K562 (cell line): Measurements from ENCODE around the gene MPZL1. TPM values are rescaled to one million over a fixed set of nuclear protein-coding genes. Genes with fewer than 3 reads are reported as not detected.

Source experiments
- ATAC-seq: fragments of 200-7000 bp; cut with Tn5 transposase; 3 replicates; pipeline ENCODE4 v1.9.1; 2020; ENCODE audit warnings: moderate library complexity
- BruUV-seq: library from RNA; stranded (reverse); fragments of 400-500 nt; replicated peaks from 2 replicates; lab custom pipeline; 2021; lab: Mats Ljungman, UMichigan
- CTCF ChIA-PET: fragments of 300-600 bp; formaldehyde crosslinking; extraction: SDS; loops from one replicate; lab custom pipeline; 2021; ENCODE audit warnings: low intra/inter-chr PET ratio; lab: Yijun Ruan, JAX
- POLR2A ChIA-PET: fragments of 300-600, 350-650 bp; sonication (Branson Sonifier 250); formaldehyde crosslinking; extraction: SDS; loops from one replicate; lab custom pipeline; 2021; ENCODE audit warnings: antibody characterized with exemption, inconsistent platforms; lab: Yijun Ruan, JAX
- DNase-seq, 4 experiments: peaks; one replicate each; pipeline versions ENCODE4 v3.0.0 to v3.0.0-alpha.2; 2011 to 2018; ENCODE audit warnings: low spot score in 3 of 4, mixed read lengths in 3 of 4; ENCODE audit errors: extremely low read depth in 1 of 4
- FAIRE-seq: peaks from 2 replicates; lab custom pipeline; 2011; peaks lifted over from hg19 to GRCh38; lab: Jason Lieb, UNC
- H2AFZ ChIP-seq: 2 replicates; pipeline ENCODE4 v1.6.0; 2011; ENCODE audit warnings: low read depth, low read length, control low read depth, inconsistent platforms
- H3K27ac ChIP-seq: fragments of 200-600 bp; 3 replicates; pipeline ENCODE4 v1.8.0; 2011; ENCODE audit warnings: low read depth, mild to moderate bottlenecking, control low read depth, inconsistent platforms, low read length, moderate library complexity, mixed read lengths; ENCODE audit errors: extremely low read depth
- H3K27me3 ChIP-seq, 2 experiments: fragments of 300-600 bp in 1 of 2; 2 replicates in 1 of 2; 3 replicates in 1 of 2; pipeline versions ENCODE4 v1.6.0 to v1.8.0; 2011; ENCODE audit warnings: inconsistent platforms in 2 of 2, low read length in 2 of 2, mild to moderate bottlenecking in 1 of 2, mixed read lengths in 1 of 2, moderate library complexity in 1 of 2; ENCODE audit not compliant: control insufficient read depth in 2 of 2, insufficient read depth in 2 of 2
- H3K36me3 ChIP-seq: fragments of 300-600 bp; 3 replicates; pipeline ENCODE4 v1.8.0; 2011; ENCODE audit warnings: mild to moderate bottlenecking, low read length, inconsistent platforms; ENCODE audit not compliant: control insufficient read depth, insufficient read depth
- H3K4me1 ChIP-seq, 2 experiments: fragments of 200-600 bp in 1 of 2; replicated peaks in 1 of 2; 2 replicates in 1 of 2; 3 replicates in 1 of 2; pipeline versions ENCODE4 v1.5.1 to v1.8.0; 2011; ENCODE audit warnings: inconsistent platforms in 2 of 2, low read length in 2 of 2, mild to moderate bottlenecking in 1 of 2, mixed read lengths in 1 of 2, moderate library complexity in 1 of 2; ENCODE audit not compliant: control insufficient read depth in 2 of 2, insufficient read depth in 2 of 2
- H3K4me2 ChIP-seq: 2 replicates; pipeline ENCODE4 v1.6.1; 2011; ENCODE audit warnings: low read length, control low read depth, inconsistent platforms, mixed read lengths; ENCODE audit not compliant: insufficient read depth
- H3K4me3 ChIP-seq: fragments of 200-600 bp; sonication (generic), shearing (Covaris generic); 2 replicates; pipeline ENCODE4 v1.5.1; 2016; ENCODE audit warnings: control low read depth, inconsistent platforms
- H3K79me2 ChIP-seq: fragments of 200-600 bp; 3 replicates; pipeline ENCODE4 v1.8.0; 2011; ENCODE audit warnings: low read length, inconsistent platforms; ENCODE audit not compliant: control insufficient read depth, insufficient read depth
- H3K9ac ChIP-seq, 2 experiments: 2 replicates each; pipeline versions ENCODE4 v1.6.0 to v1.6.1; 2011; ENCODE audit warnings: low read depth in 2 of 2, low read length in 2 of 2, control low read depth in 1 of 2, inconsistent platforms in 1 of 2, mild to moderate bottlenecking in 1 of 2, mixed read lengths in 1 of 2; ENCODE audit not compliant: insufficient read depth in 1 of 2
- H3K9me1 ChIP-seq: one replicate; pipeline ENCODE4 v1.6.0; 2011; ENCODE audit warnings: inconsistent platforms, mild to moderate bottlenecking, low read length, moderate library complexity; ENCODE audit not compliant: control insufficient read depth, insufficient read depth
- H3K9me3 ChIP-seq: replicated peaks from 2 replicates; pipeline ENCODE4 v1.5.1; 2011; ENCODE audit warnings: low read depth, low read length, inconsistent platforms; ENCODE audit not compliant: control insufficient read depth, insufficient read depth
- H4K20me1 ChIP-seq: replicated peaks from 2 replicates; pipeline ENCODE4 v1.6.1; 2011; ENCODE audit warnings: low read length, inconsistent platforms, mixed read lengths; ENCODE audit not compliant: control insufficient read depth, insufficient read depth
- CHD1 ChIP-seq: fragments of 200-600 bp; sonication (generic); IDR thresholded peaks from one replicate; pipeline ENCODE4 v1.6.1; 2012; ENCODE audit warnings: mild to moderate bottlenecking, moderate library complexity, low read length, inconsistent platforms
- IRF2 ChIP-seq: sonication (generic); formaldehyde crosslinking; IDR thresholded peaks from 2 replicates; pipeline ENCODE4 v1.8.1; 2022; ENCODE audit warnings: mild to moderate bottlenecking, missing genetic modification reagents
- MCM3 ChIP-seq: fragments of 450-650 bp; IDR thresholded peaks from 2 replicates; pipeline ENCODE4 v1.6.1; 2016
- PHB ChIP-seq: fragments of 250-450 bp; sonication (Bioruptor Pico); IDR thresholded peaks from 2 replicates; pipeline ENCODE4 v1.5.0; 2021
- POLR2B ChIP-seq: fragments of 450-650 bp; IDR thresholded peaks from 2 replicates; pipeline ENCODE4 v1.6.1; 2018; ENCODE audit warnings: low read depth; ENCODE audit not compliant: partially characterized antibody
- POLR3G ChIP-seq: IDR thresholded peaks from 2 replicates; pipeline ENCODE4 v1.6.1; 2011; ENCODE audit not compliant: insufficient read length, insufficient replicate concordance; ENCODE audit errors: extremely low read depth
- RBM22 ChIP-seq: fragments of 200-400 bp; formaldehyde crosslinking; IDR thresholded peaks from 2 replicates; pipeline ENCODE4 v1.6.1; 2018; ENCODE audit warnings: low read length, low read depth; ENCODE audit not compliant: poor library complexity, severe bottlenecking
- SRSF1 ChIP-seq: fragments of 200-400 bp; formaldehyde crosslinking; IDR thresholded peaks from 2 replicates; pipeline ENCODE4 v1.6.1; 2017; ENCODE audit warnings: mild to moderate bottlenecking, low read depth, low read length, moderate library complexity
- ZBTB49 ChIP-seq: sonication (generic); formaldehyde crosslinking; IDR thresholded peaks from 2 replicates; pipeline ENCODE4 v1.8.0; 2022; ENCODE audit warnings: missing genetic modification reagents, mild to moderate bottlenecking, borderline replicate concordance
- ZSCAN29 ChIP-seq: fragments of 450-650 bp; IDR thresholded peaks from 2 replicates; pipeline ENCODE4 v1.6.1; 2017
- WGBS: fragments of 100-300 bp; shearing (Covaris generic); methylation state at CpG from one replicate; pipeline ENCODE4 v1.1.6; 2016; ENCODE audit warnings: low coverage, mixed read lengths; ENCODE audit not compliant: insufficient coverage; ENCODE audit errors: missing lambda C conversion rate; 5-methylcytosine and 5-hydroxymethylcytosine counted together
- in situ Hi-C: fragments of 300-500 bp; cut with MboI; formaldehyde crosslinking; loops from 4 replicates; pipeline ENCODE4 v1.15.0; 2018; ENCODE audit warnings: inconsistent platforms, mixed read lengths
- intact Hi-C: fragments of 100-400 bp; cut with micrococcal nuclease; formaldehyde crosslinking; loops from 2 replicates; pipeline ENCODE4 v1.14.2; 2022
- polyA plus RNA-seq, 8 experiments: library from polyadenylated mRNA; depleted of rRNA in 4 of 8; stranded (reverse) in 5 of 8; unstranded in 3 of 8; fragments of >200 nt; fragmentation: Nextera tagmentation in 2 of 8; fragmentation: Illumina TruSeq in 1 of 8; extraction: Ambion mirVana in 2 of 8; extraction: Trizol in 1 of 8; gene quantifications; 2 replicates each; pipeline versions ENCODE4 v1.2.1 to v1.2.3, GENCODE V29; 2011 to 2014; ENCODE audit warnings: inconsistent platforms in 1 of 8, missing spikeins in 1 of 8
- total RNA-seq, 7 experiments: library from RNA; depleted of rRNA in 6 of 7; stranded (reverse); fragments of >200 nt in 6 of 7; fragmentation: Illumina TruSeq in 2 of 7; extraction: Trizol in 2 of 7; gene quantifications; 2 replicates each; pipeline versions ENCODE4 v1.2.1 to v1.2.3, GENCODE V29; 2011 to 2021; ENCODE audit warnings: low replicate concordance in 1 of 7
- TF ChIP-seq, protein P1 (sequence below): sonication (generic); formaldehyde crosslinking; IDR thresholded peaks from 2 replicates; pipeline ENCODE4 v1.8.0; 2023; ENCODE audit warnings: missing genetic modification reagents, mild to moderate bottlenecking, borderline replicate concordance

Gene MPZL1
- total and polyA plus RNA-seq, 9 of the 15 experiments (the other 6 are each of a cell fraction or from before 2014, with no cell fraction given): 14.5 to 153 (median 66.5) TPM

GRCh38 chr1:167722152-167722869, 529 bp downstream of the MPZL1 start:
- peak overlapping the region; percentile 86 for H3K4me2 ChIP-seq
- peaks cover 10% of the 10 kb centered on the region; the same call in 1 of the 3 replicates for H3K36me3 ChIP-seq
- H4K20me1 ChIP-seq: peaks cover 10% of the 10 kb centered on the region; the same call in 1 of the 2 replicates
- H3K79me2 ChIP-seq: peaks cover 50% of the 10 kb centered on the region
- H3K9me1 ChIP-seq: peaks cover 7% of the 10 kb centered on the region
- FAIRE-seq: no peak
- ChIA-PET POLR2A (interaction anchor here (0.7 to 1.4 kb wide), 7 partner anchors 12 to 353 kb away, joined by 3 to 6 read pairs (median 3); no protein-coding TSS in a partner anchor), CTCF (interaction anchor here (0.6 kb wide), 1 partner anchor 79 kb away, joined by 3 read pairs; no protein-coding TSS in a partner anchor)
- H3K9me3 ChIP-seq: no peaks in the 10 kb centered on the region
- no peaks in the 10 kb centered on the region for H3K27me3 ChIP-seq
- H3K4me1 ChIP-seq: peaks cover 29 to 37% of the 10 kb centered on the region in 2 experiments; a peak in 4 of 5 replicates
- peak overlapping the region; percentile 78 to 94 for H3K9ac ChIP-seq
- in situ Hi-C loops (no loop called here), intact Hi-C loops (loop anchor here (2.0 to 5.0 kb wide), 2 partner anchors 38 to 200 kb away; no protein-coding TSS in a partner anchor)
- ATAC-seq: peak; percentile 78
- H3K4me3 ChIP-seq: peak overlapping the region; percentile 73
- no TSS peak for BruUV-seq
- under 1% methylated on average over 43 of the region's 52 CpGs for WGBS
- peak overlapping the region; percentile 65 for H3K27ac ChIP-seq
- peak overlapping the region; percentile 95 for H2AFZ ChIP-seq
- peak; percentile 72 to 79 (median 76) for DNase-seq
- TF ChIP-seq ZSCAN29 (no peak), RBM22 (peak; percentile 51), POLR2B (no peak), SRSF1 (0 out of 2 replicates have a peak, but pooled peaks have one; percentile 74), ZBTB49 (CRISPR knock-in tag) (no peak), CHD1 (no peak), PHB (no peak), IRF2 (CRISPR knock-in tag) (no peak; the same call in 1 of the 2 replicates), MCM3 (no peak), POLR3G (no peak)
- TF ChIP-seq, protein P1, sequence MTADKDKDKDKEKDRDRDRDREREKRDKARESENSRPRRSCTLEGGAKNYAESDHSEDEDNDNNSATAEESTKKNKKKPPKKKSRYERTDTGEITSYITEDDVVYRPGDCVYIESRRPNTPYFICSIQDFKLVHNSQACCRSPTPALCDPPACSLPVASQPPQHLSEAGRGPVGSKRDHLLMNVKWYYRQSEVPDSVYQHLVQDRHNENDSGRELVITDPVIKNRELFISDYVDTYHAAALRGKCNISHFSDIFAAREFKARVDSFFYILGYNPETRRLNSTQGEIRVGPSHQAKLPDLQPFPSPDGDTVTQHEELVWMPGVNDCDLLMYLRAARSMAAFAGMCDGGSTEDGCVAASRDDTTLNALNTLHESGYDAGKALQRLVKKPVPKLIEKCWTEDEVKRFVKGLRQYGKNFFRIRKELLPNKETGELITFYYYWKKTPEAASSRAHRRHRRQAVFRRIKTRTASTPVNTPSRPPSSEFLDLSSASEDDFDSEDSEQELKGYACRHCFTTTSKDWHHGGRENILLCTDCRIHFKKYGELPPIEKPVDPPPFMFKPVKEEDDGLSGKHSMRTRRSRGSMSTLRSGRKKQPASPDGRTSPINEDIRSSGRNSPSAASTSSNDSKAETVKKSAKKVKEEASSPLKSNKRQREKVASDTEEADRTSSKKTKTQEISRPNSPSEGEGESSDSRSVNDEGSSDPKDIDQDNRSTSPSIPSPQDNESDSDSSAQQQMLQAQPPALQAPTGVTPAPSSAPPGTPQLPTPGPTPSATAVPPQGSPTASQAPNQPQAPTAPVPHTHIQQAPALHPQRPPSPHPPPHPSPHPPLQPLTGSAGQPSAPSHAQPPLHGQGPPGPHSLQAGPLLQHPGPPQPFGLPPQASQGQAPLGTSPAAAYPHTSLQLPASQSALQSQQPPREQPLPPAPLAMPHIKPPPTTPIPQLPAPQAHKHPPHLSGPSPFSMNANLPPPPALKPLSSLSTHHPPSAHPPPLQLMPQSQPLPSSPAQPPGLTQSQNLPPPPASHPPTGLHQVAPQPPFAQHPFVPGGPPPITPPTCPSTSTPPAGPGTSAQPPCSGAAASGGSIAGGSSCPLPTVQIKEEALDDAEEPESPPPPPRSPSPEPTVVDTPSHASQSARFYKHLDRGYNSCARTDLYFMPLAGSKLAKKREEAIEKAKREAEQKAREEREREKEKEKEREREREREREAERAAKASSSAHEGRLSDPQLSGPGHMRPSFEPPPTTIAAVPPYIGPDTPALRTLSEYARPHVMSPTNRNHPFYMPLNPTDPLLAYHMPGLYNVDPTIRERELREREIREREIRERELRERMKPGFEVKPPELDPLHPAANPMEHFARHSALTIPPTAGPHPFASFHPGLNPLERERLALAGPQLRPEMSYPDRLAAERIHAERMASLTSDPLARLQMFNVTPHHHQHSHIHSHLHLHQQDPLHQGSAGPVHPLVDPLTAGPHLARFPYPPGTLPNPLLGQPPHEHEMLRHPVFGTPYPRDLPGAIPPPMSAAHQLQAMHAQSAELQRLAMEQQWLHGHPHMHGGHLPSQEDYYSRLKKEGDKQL (CRISPR knock-in tag): 0 out of 2 replicates have a peak, but pooled peaks have one; percentile 78
